Esophagus muscularis mucosa (tissue), 3 donors: ENCODE measurements around the gene FCHO1.

ENCODE experiments used
- CTCF ChIP-seq, 3 experiments: fragments of 200-600 bp in 2 of 3; fragments of 450-650 bp in 1 of 3; sonication (generic) in 2 of 3; IDR thresholded peaks; one replicate each; pipeline ENCODE4 v1.5.1; 2017 to 2019; ENCODE audit warnings: antibody characterized with exemption in 3 of 3, mild to moderate bottlenecking in 2 of 3, moderate library complexity in 1 of 3
- POLR2A ChIP-seq: fragments of 450-650 bp; IDR thresholded peaks from one replicate; pipeline ENCODE4 v1.6.1; 2017; ENCODE audit warnings: antibody characterized with exemption, moderate library complexity, mild to moderate bottlenecking, low read depth

DNA sequence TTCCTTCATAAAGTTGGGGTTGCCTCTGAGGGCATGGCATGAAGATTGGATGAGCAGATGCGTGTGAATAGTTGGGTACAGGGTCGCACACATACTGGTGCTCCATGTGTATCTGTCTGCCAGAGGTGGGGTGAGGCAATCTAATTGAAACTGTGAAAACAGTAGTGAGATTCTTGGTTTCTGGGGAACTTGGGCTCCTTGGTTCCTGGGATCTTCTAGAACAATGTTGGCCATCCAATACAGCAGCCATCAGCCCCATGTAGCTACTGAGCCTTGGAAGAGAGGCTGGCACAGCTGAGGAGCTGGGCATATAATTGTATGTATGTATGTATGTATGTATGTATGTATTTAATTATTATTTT, 616 bp downstream of the FCHO1 start:
- no peak for TF ChIP-seq CTCF (IDR thresholded peaks at IDR 0.05)
- no peak for TF ChIP-seq POLR2A
